Prostate gland (tissue), 2 donors: ENCODE measurements around the gene ZNF628. TPM values are rescaled to one million over a fixed set of nuclear protein-coding genes. Genes with fewer than 3 reads are reported as not detected.

Experiments
- DNase-seq: peaks from one replicate; pipeline ENCODE4 v3.0.0-alpha.2; 2019; ENCODE audit warnings: low spot score
- H3K27ac ChIP-seq, 2 donors: fragments of 200-600 bp; sonication (generic); 2 replicates each; pipeline ENCODE4 v1.5.1; 2017 to 2019
- H3K27me3 ChIP-seq: fragments of 200-600 bp; sonication (generic); replicated peaks from 2 replicates; pipeline ENCODE4 v1.5.1; 2019; ENCODE audit not compliant: insufficient read depth
- H3K36me3 ChIP-seq, 2 donors: fragments of 200-600 bp; sonication (generic); 1 replicate in 1 of 2; 2 replicates in 1 of 2; pipeline versions ENCODE4 v1.5.1 to v1.8.1; 2017 to 2019
- H3K4me1 ChIP-seq: fragments of 200-600 bp; sonication (generic); replicated peaks from 2 replicates; pipeline ENCODE4 v1.5.1; 2019
- H3K4me3 ChIP-seq, 2 donors: fragments of 200-600 bp; sonication (generic); 2 replicates each; pipeline ENCODE4 v1.5.1; 2017 to 2019
- H3K9me3 ChIP-seq: fragments of 200-600 bp; sonication (generic); 2 replicates; pipeline ENCODE4 v1.5.1; 2017
- CTCF ChIP-seq, 4 experiments: fragments of 200-600 bp in 2 of 4; fragments of 450-650 bp in 2 of 4; sonication (generic) in 2 of 4; IDR thresholded peaks; 1 replicate in 3 of 4; 2 replicates in 1 of 4; pipeline ENCODE4 v1.5.1; 2016 to 2019; ENCODE audit warnings: antibody characterized with exemption in 4 of 4, mild to moderate bottlenecking in 2 of 4, moderate library complexity in 2 of 4
- POLR2A ChIP-seq: fragments of 450-650 bp; IDR thresholded peaks from one replicate; pipeline ENCODE4 v1.6.1; 2016; ENCODE audit warnings: antibody characterized with exemption, mild to moderate bottlenecking
- POLR2AphosphoS5 ChIP-seq: sonication (generic); formaldehyde crosslinking; IDR thresholded peaks from one replicate; pipeline ENCODE4 v1.6.1; 2017; ENCODE audit warnings: antibody characterized with exemption
- WGBS: methylation state at CpG from one replicate; pipeline ENCODE4 v1.1.5; 2018; 5-methylcytosine and 5-hydroxymethylcytosine counted together
- intact Hi-C: fragments of 100-400 bp; cut with DNase I; formaldehyde crosslinking; loops from one replicate; pipeline ENCODE4 v1.14.2; 2022
- total RNA-seq, 2 donors: library from RNA; depleted of rRNA; stranded (reverse); fragments of >200 nt; gene quantifications; one replicate each; pipeline ENCODE4 v1.1.0, GENCODE V29; 2016

ZNF628 gene
- total RNA-seq, 2 donors from 2014 or later: 10.9 to 66.4 TPM

GRCh38 chr19:55465460-55466240 is 10.8 kb upstream of the ZNF628 start:
- intact Hi-C loops: loop anchor here (2.0 kb wide), 1 partner anchor 39 kb away; no protein-coding TSS in a partner anchor
- no peaks in the 10 kb centered on the region for H3K27me3 ChIP-seq
- no peaks in the 10 kb centered on the region for H3K36me3 ChIP-seq
- H3K9me3 ChIP-seq: no peaks in the 10 kb centered on the region
- no peak overlapping the region for H3K27ac ChIP-seq
- H3K4me1 ChIP-seq: no peaks in the 10 kb centered on the region
- DNase-seq: no peak
- 81% methylated on average over 11 of the region's 11 CpGs for WGBS
- H3K4me3 ChIP-seq: no peak overlapping the region
- no peak for TF ChIP-seq CTCF (IDR thresholded peaks at IDR 0.05)
- TF ChIP-seq POLR2AphosphoS5: no peak
- TF ChIP-seq POLR2A: no peak

GRCh38 chr19:55466241-55466614 is 10.2 kb upstream of the ZNF628 start:
- Histone ChIP-seq H3K36me3 (no peaks in the 10 kb centered on the region), H3K4me1 (no peaks in the 10 kb centered on the region), H3K9me3 (no peaks in the 10 kb centered on the region), H3K27me3 (no peaks in the 10 kb centered on the region), H3K27ac (no peak overlapping the region), H3K4me3 (no peak overlapping the region)
- TF ChIP-seq POLR2A (no peak), CTCF (IDR thresholded peaks at IDR 0.05) (no peak), POLR2AphosphoS5 (no peak)
- intact Hi-C loops: loop anchor here (2.0 kb wide), 1 partner anchor 39 kb away; no protein-coding TSS in a partner anchor
- DNase-seq: no peak
- WGBS: 70% methylated on average over 4 of the region's 4 CpGs

- WGBS: 33% methylated on average over 29 of the region's 29 CpGs
- no peaks in the 10 kb centered on the region for H3K27me3 ChIP-seq
- no peaks in the 10 kb centered on the region for H3K36me3 ChIP-seq
- peak; percentile 27 for DNase-seq
- no peaks in the 10 kb centered on the region for H3K9me3 ChIP-seq
- no peaks in the 10 kb centered on the region for H3K4me1 ChIP-seq
- TF ChIP-seq CTCF (IDR thresholded peaks at IDR 0.05) (peak; percentile 86 to 97 (median 93)), POLR2A (no peak)
- intact Hi-C loops: loop anchor here (2.0 kb wide), 1 partner anchor 37 kb away; no protein-coding TSS in a partner anchor
- H3K4me3 ChIP-seq: no peak overlapping the region
- no peak overlapping the region for H3K27ac ChIP-seq
These were observed 9.0 kb upstream of the ZNF628 start for GRCh38 chr19:55467236-55468053.

- DNase-seq: no peak
- H3K27ac ChIP-seq: no peak overlapping the region
- H3K36me3 ChIP-seq: no peaks in the 10 kb centered on the region
- H3K27me3 ChIP-seq: no peaks in the 10 kb centered on the region
- TF ChIP-seq POLR2AphosphoS5 (no peak), CTCF (IDR thresholded peaks at IDR 0.05) (peak in 1 of 4 experiments; percentile 4), POLR2A (no peak)
- H3K4me3 ChIP-seq: no peak overlapping the region
- intact Hi-C loops: no loop called here
- H3K4me1 ChIP-seq: no peaks in the 10 kb centered on the region
- H3K9me3 ChIP-seq: no peaks in the 10 kb centered on the region
- WGBS: 39% methylated on average over 4 of the region's 4 CpGs
These were observed 8.4 kb upstream of the ZNF628 start for GRCh38 chr19:55468054-55468393.
